HCT116 (cell line): ENCODE measurements around the gene RABGGTA.

Source experiments
- CTCF ChIP-seq, 3 experiments: fragments of 200-600 bp in 1 of 3; sonication (generic) in 1 of 3; IDR thresholded peaks in 2 of 3; conservative IDR thresholded peaks in 1 of 3; 2 replicates each; pipeline ENCODE4 v1.5.1; 2012 to 2017; ENCODE audit warnings: low read depth in 2 of 3, low read length in 2 of 3, antibody characterized with exemption in 1 of 3, borderline replicate concordance in 1 of 3, control low read depth in 1 of 3, mild to moderate bottlenecking in 1 of 3, mixed read lengths in 1 of 3, mixed run types in 1 of 3, moderate library complexity in 1 of 3; ENCODE audit not compliant: insufficient read depth in 1 of 3
- EZH2phosphoT487 ChIP-seq: fragments of 200-600 bp; IDR thresholded peaks from 2 replicates; pipeline ENCODE4 v1.6.1; 2018; ENCODE audit warnings: antibody characterized with exemption, borderline replicate concordance
- FOSL1 ChIP-seq: IDR thresholded peaks from 2 replicates; pipeline ENCODE4 v1.6.1; 2012; ENCODE audit warnings: low read depth
- POLR2AphosphoS5 ChIP-seq: IDR thresholded peaks from 2 replicates; pipeline ENCODE4 v1.6.1; 2011; ENCODE audit warnings: mild to moderate bottlenecking, low read depth, low read length, moderate library complexity
- RAD21 ChIP-seq: IDR thresholded peaks from 2 replicates; pipeline ENCODE4 v1.6.1; 2012; ENCODE audit warnings: low read depth, mild to moderate bottlenecking
- REST ChIP-seq: IDR thresholded peaks from 2 replicates; pipeline ENCODE4 v1.6.1; 2012; ENCODE audit warnings: low read depth
- TCF7L2 ChIP-seq: IDR thresholded peaks from 2 replicates; pipeline ENCODE4 v1.7.0; 2011; ENCODE audit warnings: borderline replicate concordance, inconsistent platforms; ENCODE audit not compliant: insufficient read depth, insufficient read length; ENCODE audit errors: extremely low read depth
- ZNF274 ChIP-seq: fragments of 200-500 bp; sonication (Bioruptor generic); IDR thresholded peaks from 2 replicates; pipeline ENCODE4 v1.6.1; 2014; ENCODE audit warnings: mild to moderate bottlenecking, low read depth, low read length, inconsistent platforms

- TF ChIP-seq EZH2phosphoT487 (no peak), ZNF274 (no peak), TCF7L2 (no peak), CTCF (IDR thresholded peaks at IDR 0.05 in 2 of 3, conservative IDR thresholded peaks at IDR 0.05 in 1 of 3; ENCODE audit: borderline replicate concordance in 1 of 3, insufficient read depth in 1 of 3, low read depth in 2 of 3, low read length in 2 of 3) (peak; percentile 69 to 98 (median 97); a peak in 5 of 6 replicates), FOSL1 (no peak), RAD21 (peak; percentile 57), REST (no peak), POLR2AphosphoS5 (no peak)
Measured at GRCh38 chr14:24307575-24308341, 36.4 kb upstream of the RABGGTA start, which contains the start of gene CIDEB.
